Stimulated activated CD4-positive, alpha-beta T cell treated with anti-CD3 and anti-CD28 coated beads, Interleukin-2, amount 100 ng/mL, for 4 hours (primary cell): Measurements from ENCODE around the gene AAR2.

Source experiments
- DNase-seq: peaks from one replicate; pipeline ENCODE4 v3.0.0-alpha.2; 2020; ENCODE audit warnings: low read depth

Gene AAR2

DNA sequence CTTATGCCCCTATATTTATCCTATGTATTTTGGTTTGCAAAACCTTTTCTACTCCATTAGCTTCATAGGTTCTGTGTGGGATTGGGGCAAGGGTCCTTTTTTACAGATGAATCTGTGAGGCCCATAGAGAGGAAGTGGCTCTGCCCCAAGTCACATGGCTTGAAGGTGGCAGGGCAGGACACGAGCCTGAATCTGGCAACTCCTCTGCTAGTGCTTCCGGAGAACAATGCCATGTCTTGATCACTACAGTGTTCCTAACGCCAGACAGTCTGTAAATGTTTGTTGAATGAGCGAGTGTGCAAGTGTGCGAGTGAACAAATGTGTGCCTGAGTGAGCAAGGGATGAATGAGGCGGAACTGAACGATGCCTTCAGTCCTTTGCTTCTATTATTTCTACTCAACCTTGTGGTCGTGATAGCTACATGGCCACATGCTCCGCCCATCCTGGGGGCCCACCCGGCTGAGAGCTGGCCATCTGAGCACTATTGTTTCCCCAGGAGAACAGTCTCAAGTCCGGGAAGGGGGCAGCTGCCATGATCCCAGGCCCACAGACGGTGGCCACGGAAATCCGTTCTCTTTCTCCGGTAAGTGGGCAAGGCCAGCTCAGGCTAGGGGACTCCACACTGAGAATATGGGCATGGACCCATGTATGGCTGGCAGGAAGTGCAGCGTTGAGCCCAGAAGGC lies 17.8 kb upstream of the AAR2 start:
- DNase-seq, result no peak

DNA sequence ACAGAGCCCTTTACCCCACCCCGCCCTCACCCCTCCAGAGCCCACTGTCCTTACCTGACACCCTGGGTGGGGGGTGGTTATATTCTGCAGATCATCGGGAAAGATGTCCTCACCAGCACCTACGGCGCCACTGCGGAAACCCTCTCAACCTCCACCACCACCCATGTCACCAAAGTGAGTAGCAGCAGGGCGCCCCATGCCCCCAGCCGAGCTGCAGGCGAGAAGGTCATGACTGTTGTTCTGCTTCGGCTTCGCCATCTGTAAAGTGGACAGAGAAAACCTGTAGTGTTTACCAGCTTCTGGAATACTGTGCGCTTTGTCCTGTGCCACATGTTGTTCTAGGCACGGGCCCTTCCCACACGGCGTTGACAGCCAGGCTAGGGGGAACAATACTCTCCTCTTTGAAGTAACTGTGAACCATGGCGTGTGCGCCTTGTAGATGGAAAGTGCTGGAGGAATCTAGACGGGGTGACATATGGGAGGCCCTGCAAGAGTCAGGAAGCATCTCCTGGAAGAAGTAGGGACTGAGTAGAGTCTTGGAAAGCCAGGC lies 16.5 kb upstream of the AAR2 start:
- DNase-seq, result no peak

DNA sequence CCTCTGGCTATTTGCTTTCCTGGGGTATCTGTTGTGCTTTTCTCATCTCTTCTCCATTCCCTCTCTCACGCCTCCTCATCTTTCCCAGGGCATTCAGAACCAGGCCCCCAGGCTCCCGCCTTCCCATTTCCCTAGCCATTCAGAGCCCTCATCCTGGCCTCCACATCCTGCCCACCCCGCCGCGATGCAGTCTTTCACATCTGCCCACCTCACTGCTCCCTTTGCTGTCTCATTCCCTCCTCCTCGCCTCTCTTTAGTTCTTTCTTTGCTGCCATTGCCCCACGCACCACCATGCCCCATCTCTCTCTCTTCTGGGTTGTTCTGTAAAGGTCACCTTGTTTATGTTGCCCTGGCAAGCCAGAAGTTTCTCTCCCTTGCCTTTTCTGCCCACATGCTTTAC lies 10.6 kb upstream of the AAR2 start:
- DNase-seq, result no peak

DNA sequence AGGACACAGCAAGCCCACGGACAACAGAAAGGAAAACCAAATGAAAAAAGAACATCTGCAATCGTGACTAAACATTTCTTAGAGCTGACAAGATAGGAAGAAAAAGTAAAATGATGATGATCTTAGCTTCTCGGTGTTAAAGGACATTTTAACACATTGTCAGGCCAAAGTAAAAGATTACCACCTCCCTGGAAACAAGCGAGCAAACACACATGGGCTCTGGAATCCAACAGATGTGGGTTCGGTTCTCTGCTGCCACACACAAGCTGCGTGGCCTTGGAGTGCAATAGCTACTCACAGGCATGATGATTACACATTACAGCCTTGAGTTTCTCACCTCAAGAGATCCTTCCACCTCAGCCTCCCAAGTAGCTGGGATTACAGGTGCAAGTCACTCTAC lies 7.5 kb upstream of the AAR2 start:
- no peak for DNase-seq

DNA sequence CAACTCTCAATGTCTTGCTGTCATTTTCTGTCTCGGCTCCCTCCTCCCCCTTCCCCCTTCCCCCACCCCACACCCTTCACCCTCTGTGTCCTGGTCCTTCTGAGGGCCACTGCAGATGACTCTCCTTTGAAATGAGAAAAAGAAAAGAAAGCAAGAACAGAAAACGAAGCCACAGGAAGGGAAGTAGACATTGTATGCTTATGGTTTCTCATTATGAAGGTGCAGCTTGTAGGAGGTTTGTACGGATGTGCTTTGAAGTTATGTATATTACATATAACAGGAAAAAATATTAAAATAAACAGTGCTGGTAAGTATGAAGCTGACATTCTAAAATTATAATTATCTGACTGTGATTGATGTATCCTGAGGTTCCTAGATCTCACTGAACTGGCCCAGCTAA lies 6.3 kb upstream of the AAR2 start:
- DNase-seq, result no peak

DNA sequence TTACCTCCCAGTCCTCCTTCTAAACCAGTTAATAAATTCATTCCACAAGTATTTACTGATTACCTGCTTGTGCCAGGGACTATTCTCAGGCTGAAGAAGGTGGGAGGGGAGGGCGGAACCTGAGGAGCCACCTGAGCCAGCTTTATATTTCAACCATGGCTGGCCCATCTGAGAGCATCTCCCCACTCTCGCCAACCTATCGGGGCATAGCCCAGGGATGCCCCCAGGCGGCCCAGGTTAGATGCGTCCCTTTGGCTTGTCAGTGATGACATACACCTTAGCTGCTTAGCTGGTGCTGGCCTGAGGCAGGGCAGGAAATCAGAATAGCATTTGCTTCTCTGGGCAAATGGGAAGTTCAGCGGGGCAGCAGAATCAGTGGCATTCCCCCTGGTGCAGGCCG lies 4.9 kb upstream of the AAR2 start:
- no peak for DNase-seq

DNA sequence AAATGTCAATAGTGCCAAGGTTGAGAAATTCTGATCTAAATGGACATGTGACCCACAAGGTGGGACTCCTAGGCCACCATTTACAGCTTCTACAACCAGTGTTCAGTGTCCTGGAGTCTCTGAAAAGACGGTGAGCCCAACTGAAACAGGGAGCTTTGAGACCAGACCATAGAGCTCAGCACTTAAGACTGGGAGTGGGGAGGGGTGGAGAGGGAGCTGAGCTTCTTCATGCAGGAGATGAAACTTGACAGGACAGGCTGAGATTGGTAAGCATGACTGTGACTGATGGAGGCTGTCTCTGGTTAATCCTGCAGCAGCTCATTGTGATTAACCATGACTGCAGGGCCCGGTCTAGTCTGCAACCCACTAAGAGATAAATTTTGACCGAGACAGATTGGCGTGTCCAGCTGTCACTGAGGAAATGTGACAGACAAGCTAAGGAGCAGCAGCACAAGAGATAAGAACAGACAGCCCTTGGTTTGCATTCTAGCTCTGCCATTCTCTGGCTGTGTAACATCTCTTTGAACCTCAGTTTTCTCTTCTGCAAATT lies 1.4 kb upstream of the AAR2 start:
- no peak for DNase-seq

DNA sequence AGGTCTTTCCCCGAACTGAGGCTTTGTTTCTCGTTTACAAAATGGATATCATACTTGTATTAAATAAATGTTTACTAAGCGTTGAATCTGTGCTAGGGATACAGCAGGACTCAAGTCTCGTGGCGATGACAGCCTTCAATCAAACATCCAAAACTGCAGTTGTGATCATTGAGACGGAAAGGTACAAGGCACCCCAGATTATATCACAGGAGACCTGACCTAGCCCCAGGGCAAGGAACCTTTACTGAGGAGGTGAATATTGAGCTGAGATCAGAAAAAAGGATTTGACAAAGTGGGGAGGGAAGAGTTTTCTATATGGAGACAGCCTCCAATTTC lies 476 bp downstream of the AAR2 start:
- DNase-seq, result no peak

DNA sequence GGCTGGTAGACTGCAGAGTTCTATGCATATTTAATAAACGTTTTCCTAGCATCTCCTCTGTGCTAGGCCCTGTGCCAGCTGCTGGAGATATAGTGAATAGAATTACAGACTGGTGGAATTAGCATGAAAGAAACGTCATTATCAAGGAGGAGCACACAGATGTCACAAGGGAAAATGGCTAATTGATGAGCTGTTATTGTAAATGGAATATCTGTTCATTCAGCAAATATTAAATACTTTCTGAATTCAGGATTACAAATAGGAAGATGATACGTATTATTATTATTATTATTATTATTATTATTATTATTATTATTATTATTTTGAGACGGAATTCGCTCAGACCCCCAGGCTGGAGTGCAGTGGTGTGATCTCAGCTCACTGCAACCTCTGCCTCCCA lies 1.2 kb downstream of the AAR2 start:
- no peak for DNase-seq

DNA sequence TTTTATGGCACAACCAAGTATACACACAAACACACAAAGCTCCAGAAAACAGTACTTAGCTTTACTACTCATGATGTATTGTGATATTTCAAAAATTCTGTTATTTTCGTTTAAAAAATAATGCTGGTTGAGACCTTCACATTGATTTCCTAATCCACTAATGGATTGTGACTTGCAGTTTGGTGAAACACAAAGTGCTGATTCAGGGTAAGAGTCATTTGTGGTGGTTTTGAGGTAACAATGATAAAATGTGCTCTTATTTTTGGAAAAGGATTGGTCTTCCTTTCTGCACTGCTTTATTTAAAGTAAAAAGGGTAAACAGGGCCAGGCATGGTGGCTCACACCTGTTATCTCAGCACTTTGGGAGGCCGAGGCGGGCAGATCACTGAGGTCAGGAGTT lies 1.9 kb downstream of the AAR2 start:
- no peak for DNase-seq

DNA sequence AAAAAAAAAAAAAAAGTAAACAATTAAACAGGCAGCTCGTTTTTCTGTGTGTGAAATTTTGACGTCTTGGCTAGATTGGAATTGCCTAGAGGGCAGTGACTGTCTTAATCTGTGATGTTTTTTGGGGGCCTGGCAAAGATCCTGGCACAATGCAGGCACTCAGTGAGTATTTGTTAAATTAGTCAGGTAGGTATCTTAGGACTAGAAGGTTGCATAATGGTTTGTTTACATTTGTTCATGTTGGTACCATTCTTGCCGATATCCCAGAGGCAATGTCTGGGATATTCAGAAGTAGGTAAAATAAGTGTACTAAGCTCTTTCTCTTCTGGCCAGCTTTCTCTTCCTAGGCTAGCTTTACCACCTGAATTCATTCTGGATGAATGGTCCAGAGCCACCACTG lies 2.5 kb downstream of the AAR2 start:
- no peak for DNase-seq

DNA sequence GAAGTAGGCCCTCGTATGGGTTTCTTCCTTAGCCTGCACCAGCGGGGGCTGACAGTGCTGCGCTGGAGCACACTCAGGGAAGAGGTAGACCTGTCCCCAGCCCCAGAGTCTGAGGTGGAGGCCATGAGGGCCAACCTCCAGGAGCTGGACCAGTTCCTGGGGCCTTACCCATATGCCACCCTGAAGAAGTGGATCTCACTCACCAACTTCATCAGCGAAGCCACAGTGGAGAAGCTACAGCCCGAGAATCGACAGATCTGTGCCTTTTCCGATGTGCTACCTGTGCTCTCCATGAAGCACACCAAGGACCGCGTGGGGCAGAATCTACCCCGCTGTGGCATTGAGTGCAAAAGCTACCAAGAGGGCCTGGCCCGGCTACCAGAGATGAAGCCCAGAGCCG lies 3.8 kb downstream of the AAR2 start:
- DNase-seq, result no peak

DNA sequence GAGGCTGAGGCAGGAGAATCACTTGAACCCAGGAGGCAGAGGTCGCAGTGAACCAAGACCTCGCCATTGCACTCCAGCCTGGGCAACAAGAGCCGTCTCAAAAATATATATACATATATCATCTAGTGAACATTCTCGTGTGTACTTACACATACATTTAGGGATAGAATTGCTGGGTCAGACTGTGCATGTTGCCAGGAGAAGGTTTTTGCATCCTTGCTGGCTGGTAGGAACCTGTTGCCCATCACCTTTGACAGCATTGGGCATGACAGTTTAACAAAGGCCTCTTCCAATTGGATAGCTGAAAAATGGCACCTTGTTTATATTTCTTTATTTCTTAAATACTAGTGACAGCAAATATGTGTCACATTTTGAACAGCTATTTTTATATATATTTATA lies 5.4 kb downstream of the AAR2 start:
- no peak for DNase-seq

DNA sequence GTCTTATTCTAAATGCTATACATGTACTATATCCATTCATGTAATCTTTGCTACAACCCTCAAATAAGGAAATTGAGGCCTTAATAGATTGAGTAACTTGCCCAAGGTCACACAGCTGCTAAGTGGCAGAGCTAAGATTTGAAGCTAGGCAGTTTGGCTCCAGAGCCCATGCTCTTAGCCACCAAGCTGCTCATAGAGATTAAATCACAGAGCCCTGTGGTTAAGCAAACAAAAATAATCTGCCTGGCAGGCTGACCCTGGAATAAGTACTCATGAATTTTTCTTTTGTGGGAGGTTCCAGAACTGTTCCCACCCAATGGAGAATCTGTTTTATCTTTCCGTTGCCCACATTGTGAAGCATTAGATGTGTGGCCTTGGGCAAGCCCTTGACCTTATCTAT lies 7.4 kb downstream of the AAR2 start:
- DNase-seq, result no peak

DNA sequence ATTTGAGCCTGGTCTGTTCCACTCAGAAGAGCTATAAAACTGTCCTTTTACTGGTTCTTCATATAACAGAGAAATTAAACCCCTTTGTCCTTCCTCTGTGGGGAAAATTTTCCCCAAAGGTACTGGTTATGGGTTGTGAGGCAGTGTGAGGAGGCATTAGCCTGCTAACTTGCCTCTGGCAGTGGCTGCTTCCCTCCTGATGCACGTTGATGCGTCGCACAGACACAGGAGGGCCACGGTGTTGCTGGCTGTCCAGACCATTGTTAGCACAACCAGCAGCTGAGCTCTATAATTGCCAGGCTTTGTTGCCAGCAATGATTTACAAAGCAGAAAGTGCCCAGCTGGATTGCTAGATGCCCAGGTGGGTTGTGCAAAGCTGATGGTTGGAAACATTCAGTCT lies 10.1 kb downstream of the AAR2 start:
- DNase-seq, result no peak

DNA sequence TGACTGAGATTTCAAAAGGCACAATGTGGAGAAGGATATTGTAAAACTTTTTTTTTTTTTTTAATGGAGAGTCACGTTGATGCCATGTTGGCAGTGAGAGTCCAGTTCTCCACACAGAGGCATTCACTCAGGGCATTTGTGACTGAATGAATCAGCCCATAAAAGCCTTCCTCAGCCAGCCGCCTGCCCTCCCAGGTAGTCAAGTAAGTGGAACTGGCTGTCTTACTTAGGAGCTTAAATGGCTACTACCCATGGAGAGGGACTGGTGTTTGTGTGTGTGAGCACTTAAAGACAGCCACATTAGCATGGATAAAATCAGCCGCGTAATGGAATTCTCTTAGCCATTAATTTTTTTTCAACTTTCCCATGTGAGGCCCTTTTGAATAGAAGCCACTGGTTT lies 12.6 kb downstream of the AAR2 start:
- no peak for DNase-seq

DNA sequence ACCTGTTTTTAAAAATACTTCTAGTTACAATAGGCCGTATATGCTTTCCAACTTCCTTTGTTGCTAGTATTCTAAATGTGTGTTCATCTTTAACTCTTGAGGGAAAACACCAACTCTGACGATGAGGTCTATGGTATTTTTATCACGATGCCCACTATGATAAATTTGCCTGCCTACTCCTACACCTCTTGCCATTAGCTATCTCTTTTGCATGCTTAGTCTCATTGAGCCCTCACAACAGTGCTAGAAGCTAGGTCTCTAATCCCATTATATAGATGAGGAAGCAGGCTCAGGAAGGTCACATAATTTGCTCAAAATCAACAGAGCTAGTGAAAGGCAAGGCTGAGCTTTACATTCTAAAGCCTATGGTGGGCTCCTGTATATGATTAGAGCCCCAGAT lies 13.2 kb downstream of the AAR2 start:
- no peak for DNase-seq

DNA sequence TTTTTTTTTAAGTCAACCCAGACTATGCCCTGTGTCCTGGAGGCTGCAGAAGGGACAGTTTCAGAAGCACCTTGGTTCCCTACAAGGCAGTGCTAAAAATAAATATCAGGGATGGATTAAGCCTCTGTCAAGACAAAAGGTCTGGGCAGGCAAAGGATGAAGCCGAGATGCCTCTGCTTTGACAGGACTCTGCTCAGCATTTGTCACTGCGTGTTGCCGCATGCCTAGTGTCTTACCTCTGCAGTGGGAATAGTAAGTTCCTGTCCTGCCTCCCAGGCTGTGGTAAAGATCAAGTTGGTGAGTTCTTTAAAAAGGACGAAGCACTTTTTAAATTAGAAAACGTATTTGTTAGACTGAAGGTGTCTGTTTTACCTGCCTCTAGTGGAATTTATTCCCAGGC lies 15.1 kb downstream of the AAR2 start:
- no peak for DNase-seq

DNA sequence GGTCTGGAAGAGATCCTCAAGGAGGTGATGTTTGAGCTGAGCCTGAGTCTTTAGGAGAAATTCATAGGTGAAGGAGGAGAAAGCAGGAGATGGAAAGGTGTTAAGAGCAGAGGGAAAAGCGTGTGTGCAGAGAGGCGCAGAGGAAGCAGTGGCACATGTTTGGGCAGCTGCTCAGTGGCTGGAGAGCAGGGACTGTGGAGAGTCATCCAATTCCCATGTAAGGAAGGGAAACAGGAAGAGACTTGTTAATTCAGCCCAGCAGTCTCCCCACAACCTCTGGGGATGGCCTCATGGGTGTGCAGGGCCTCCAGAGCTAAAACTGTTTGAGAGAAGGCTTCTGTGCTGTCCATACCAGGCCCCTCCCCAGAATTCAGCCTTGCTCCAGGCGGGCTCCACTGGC lies 16.2 kb downstream of the AAR2 start:
- DNase-seq, result no peak

DNA sequence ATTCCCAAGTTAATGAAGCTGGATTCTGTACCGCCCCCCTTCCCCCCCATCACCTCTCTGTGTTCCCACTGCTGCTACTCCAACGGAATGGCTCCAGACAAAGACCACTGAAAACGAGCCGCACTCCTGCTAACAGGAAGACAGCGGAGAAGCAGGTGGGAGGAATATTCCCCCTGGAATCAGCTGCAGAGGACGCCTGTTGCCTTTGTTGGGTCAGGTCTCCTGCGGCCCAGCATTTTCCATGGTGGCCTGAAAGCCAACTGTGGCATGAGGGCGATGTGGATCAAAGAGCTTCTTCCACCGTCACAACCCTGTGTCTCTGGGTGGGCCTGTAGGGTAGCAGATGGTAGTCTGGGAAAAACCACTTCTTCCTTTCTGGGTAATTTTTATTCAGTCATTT lies 16.8 kb downstream of the AAR2 start:
- DNase-seq, result no peak

DNA sequence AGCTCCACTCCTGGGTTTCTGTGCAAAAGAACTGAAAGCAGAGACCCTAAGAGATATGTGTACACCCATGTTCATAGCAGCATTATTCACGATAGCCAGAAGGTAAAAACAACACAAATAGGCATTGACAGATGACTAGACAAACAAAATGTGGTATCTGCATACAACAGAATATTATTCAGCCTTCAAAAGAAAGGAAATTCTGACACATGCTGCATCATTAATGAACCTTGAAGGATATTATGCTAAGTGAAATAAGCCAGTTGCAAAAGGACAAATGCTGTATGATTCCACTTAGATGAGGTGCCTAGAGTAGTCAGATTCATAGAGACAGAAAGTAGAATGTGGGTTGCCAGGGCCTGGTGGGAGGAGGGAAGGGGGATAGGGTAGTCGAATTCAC lies 17.8 kb downstream of the AAR2 start:
- no peak for DNase-seq

DNA sequence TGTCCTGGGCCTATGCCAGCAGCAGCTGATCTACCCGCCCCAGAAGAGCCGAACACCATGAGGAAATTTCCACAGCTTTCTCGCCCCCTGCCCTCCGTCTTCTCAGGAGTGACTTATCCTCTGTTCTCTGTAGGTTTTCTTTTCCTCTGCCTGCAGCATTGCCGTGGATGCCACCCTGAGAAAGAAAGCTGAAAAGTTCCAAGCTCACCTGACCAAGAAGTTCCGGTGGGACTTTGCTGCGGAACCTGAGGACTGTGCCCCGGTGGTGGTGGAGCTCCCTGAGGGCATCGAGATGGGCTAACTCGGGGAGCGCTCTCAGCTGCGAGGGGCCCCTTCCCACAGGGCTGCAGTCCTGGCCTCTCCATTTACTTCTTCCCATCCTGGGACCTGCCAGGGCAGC lies 19.2 kb downstream of the AAR2 start:
- no peak for DNase-seq

DNA sequence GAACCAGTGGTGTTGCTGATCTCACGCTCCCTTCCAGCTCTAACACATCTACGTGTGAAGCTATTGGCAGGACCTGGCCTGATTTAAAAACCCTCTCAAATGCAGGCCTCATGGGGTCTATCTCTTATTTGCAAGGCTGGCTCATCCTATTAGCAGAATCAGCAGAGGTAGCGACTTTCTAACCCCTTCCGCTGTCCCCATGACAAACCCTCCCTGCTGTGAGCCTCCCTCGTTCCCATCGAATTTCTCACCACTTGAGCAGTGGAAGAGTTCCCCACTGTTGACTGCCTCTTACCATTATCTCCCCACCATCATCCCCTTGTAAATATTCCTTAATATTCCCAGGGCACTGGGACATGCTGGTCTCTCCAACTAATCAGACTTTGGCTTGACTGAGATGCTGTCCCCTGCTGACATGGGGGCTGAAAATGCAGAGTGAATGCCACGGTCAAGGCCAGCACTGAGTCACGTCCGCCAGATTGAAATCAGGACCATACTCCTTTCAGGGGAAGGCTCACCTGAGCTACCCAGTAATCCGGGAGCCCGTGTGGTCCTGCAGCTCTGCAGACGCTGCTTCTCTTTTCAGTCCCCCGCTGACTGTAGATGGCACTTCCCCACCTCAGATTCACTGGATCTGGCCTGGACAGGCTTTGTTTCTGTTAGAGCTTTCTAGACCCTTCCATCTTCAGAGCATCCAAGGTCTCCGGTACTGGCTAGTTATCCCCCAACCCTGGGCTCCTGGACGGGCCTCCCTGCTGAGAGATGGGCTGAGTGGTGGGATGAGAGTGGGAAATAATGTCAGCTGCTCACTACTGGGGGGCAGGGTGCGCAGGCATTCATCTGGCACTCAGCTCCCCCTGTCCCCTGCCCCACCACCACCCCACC lies 23.1 kb downstream of the AAR2 start:
- DNase-seq, result no peak
